Smooth muscle cell (in vitro differentiated cells): ENCODE results near the gene SIK2. TPM values are rescaled to one million over a fixed set of nuclear protein-coding genes. Genes with fewer than 3 reads are reported as not detected.

Source experiments
- DNase-seq: peaks from one replicate; lab custom pipeline; 2025; ENCODE audit not compliant: unreplicated experiment; lab: John Stamatoyannopoulos, UW
- H2AFZ ChIP-seq: fragments of 200-600 bp; sonication (generic); 2 replicates; pipeline ENCODE4 v1.6.0; 2016; ENCODE audit warnings: antibody characterized with exemption, low read depth, mild to moderate bottlenecking
- H3F3A ChIP-seq: fragments of 200-600 bp; sonication (generic); 2 replicates; pipeline ENCODE4 v1.6.0; 2017; ENCODE audit warnings: antibody characterized with exemption, low read depth
- H3K27ac ChIP-seq: fragments of 200-600 bp; sonication (generic); 2 replicates; pipeline ENCODE4 v1.5.1; 2016; ENCODE audit warnings: low read depth, mild to moderate bottlenecking
- H3K27me3 ChIP-seq: fragments of 200-600 bp; sonication (generic); 2 replicates; pipeline ENCODE4 v1.6.1; 2016; ENCODE audit warnings: low read depth, mild to moderate bottlenecking
- H3K36me3 ChIP-seq: fragments of 200-600 bp; sonication (generic); 2 replicates; pipeline ENCODE4 v1.5.1; 2016; ENCODE audit warnings: low read depth
- H3K4me1 ChIP-seq: fragments of 200-600 bp; sonication (generic); 2 replicates; pipeline ENCODE4 v1.5.1; 2016; ENCODE audit warnings: low read depth
- H3K4me2 ChIP-seq: fragments of 200-600 bp; sonication (generic); 2 replicates; pipeline ENCODE4 v1.6.0; 2016; ENCODE audit warnings: mild to moderate bottlenecking
- H3K4me3 ChIP-seq: fragments of 200-600 bp; sonication (generic); 2 replicates; pipeline ENCODE4 v1.5.1; 2016; ENCODE audit warnings: mild to moderate bottlenecking
- H3K79me2 ChIP-seq: fragments of 200-600 bp; sonication (generic); 2 replicates; pipeline ENCODE4 v1.6.0; 2016; ENCODE audit warnings: low read depth, mild to moderate bottlenecking
- H3K9ac ChIP-seq: fragments of 200-600 bp; sonication (generic); 2 replicates; pipeline ENCODE4 v1.6.0; 2016; ENCODE audit warnings: low read depth
- H3K9me3 ChIP-seq: fragments of 200-600 bp; sonication (generic); replicated peaks from 2 replicates; pipeline ENCODE4 v1.5.1; 2016; ENCODE audit warnings: low read depth
- H4K20me1 ChIP-seq: fragments of 200-600 bp; sonication (generic); 2 replicates; pipeline ENCODE4 v1.6.0; 2016; ENCODE audit warnings: low read depth
- CTCF ChIP-seq: fragments of 200-600 bp; sonication (generic); IDR thresholded peaks from 2 replicates; pipeline ENCODE4 v1.5.1; 2017; ENCODE audit warnings: borderline replicate concordance, mild to moderate bottlenecking, antibody characterized with exemption; ENCODE audit not compliant: insufficient read depth, poor library complexity, severe bottlenecking
- WGBS: methylation state at CpG from one replicate; pipeline ENCODE4 v1.1.7; 2016; ENCODE audit warnings: low lambda C conversion rate; 5-methylcytosine and 5-hydroxymethylcytosine counted together
- polyA plus RNA-seq: library from polyadenylated mRNA; unstranded; fragments of >200 nt; fragmentation: Nextera tagmentation; extraction: Ambion mirVana; gene quantifications from 2 replicates; pipeline ENCODE4 v1.2.1, GENCODE V29; 2016
- total RNA-seq: library from RNA; depleted of rRNA; stranded (reverse); fragments of >200 nt; gene quantifications from 2 replicates; pipeline ENCODE4 v1.2.3, GENCODE V29; 2014

SIK2 gene
- total and polyA plus RNA-seq, 2 experiments from 2014 or later: 1.9 to 14.1 TPM

GRCh38 chr11:111777094-111778046 lies 175.1 kb downstream of the SIK2 start:
- Histone ChIP-seq H3K36me3 (no peaks in the 10 kb centered on the region), H3K9me3 (no peaks in the 10 kb centered on the region), H3K4me2 (no peak overlapping the region), H3F3A (peaks cover 3% of the 10 kb centered on the region), H3K79me2 (no peaks in the 10 kb centered on the region), H3K4me1 (peaks cover 4% of the 10 kb centered on the region), H3K27me3 (no peaks in the 10 kb centered on the region), H3K9ac (no peak overlapping the region), H2AFZ (no peak overlapping the region), H3K27ac (no peak overlapping the region), H4K20me1 (no peaks in the 10 kb centered on the region), H3K4me3 (no peak overlapping the region)
- DNase-seq: no peak
- 80% methylated on average over 4 of the region's 4 CpGs for WGBS
- peak; percentile 76 for TF ChIP-seq CTCF

- no peaks in the 10 kb centered on the region for H3K79me2 ChIP-seq
- H3K36me3 ChIP-seq: no peaks in the 10 kb centered on the region
- no peaks in the 10 kb centered on the region for H4K20me1 ChIP-seq
- H3F3A ChIP-seq: peaks cover 3% of the 10 kb centered on the region
- H3K9me3 ChIP-seq: no peaks in the 10 kb centered on the region
- WGBS: 98% methylated on average over 3 of the region's 3 CpGs
- no peak for TF ChIP-seq CTCF
- H3K4me3 ChIP-seq: no peak overlapping the region
- H2AFZ ChIP-seq: no peak overlapping the region
- H3K27me3 ChIP-seq: no peaks in the 10 kb centered on the region
- H3K4me1 ChIP-seq: peaks cover 4% of the 10 kb centered on the region
- H3K9ac ChIP-seq: no peak overlapping the region
- H3K4me2 ChIP-seq: no peak overlapping the region
- H3K27ac ChIP-seq: no peak overlapping the region
- DNase-seq: no peak
Measured at GRCh38 chr11:111778047-111778558, 175.9 kb downstream of the SIK2 start.

- Histone ChIP-seq H2AFZ (no peak overlapping the region), H3F3A (peaks cover 3% of the 10 kb centered on the region), H4K20me1 (no peaks in the 10 kb centered on the region), H3K4me3 (no peak overlapping the region), H3K4me2 (no peak overlapping the region), H3K4me1 (peaks cover 4% of the 10 kb centered on the region), H3K27ac (no peak overlapping the region), H3K79me2 (no peaks in the 10 kb centered on the region), H3K9me3 (no peaks in the 10 kb centered on the region), H3K36me3 (no peaks in the 10 kb centered on the region), H3K27me3 (no peaks in the 10 kb centered on the region), H3K9ac (no peak overlapping the region)
- no peak for TF ChIP-seq CTCF
- 93% methylated on average over 6 of the region's 6 CpGs for WGBS
- no peak for DNase-seq
Measured at GRCh38 chr11:111779118-111779517, 176.9 kb downstream of the SIK2 start.

Other genes starting within 250 kb of the SIK2 start
- gene POU2AF1, start 223.2 kb upstream of the SIK2 start, total RNA-seq: 0.13 TPM in 1 of 2 replicates, not detected in the other
- gene POU2AF1, start 223.2 kb upstream of the SIK2 start, polyA plus RNA-seq: not detected in 2 replicates
- not detected in 2 replicates for gene BTG4, start 90.1 kb upstream of the SIK2 start, total RNA-seq
- gene BTG4, start 90.1 kb upstream of the SIK2 start, polyA plus RNA-seq: 0.21 and 0.47 TPM in 2 replicates
- 0.85 TPM in 1 of 2 replicates, not detected in the other for gene HOATZ, start 87.7 kb upstream of the SIK2 start, total RNA-seq
- gene HOATZ, start 87.7 kb upstream of the SIK2 start, polyA plus RNA-seq: 1.2 and 1.5 TPM in 2 replicates
- 61.0 and 67.4 TPM in 2 replicates for gene LAYN, start 61.7 kb upstream of the SIK2 start, total RNA-seq
- gene LAYN, start 61.7 kb upstream of the SIK2 start, polyA plus RNA-seq: 52.6 and 64.5 TPM in 2 replicates
- gene PPP2R1B, start 163.9 kb downstream of the SIK2 start, total RNA-seq: 29.5 and 40.2 TPM in 2 replicates
- 13.1 and 21.9 TPM in 2 replicates for gene PPP2R1B, start 163.9 kb downstream of the SIK2 start, polyA plus RNA-seq